Ishikawa (cell line): ENCODE results near the gene DCLK1.

Experiments
- CEBPB ChIP-seq: IDR thresholded peaks from 2 replicates; pipeline ENCODE4 v1.6.1; 2012
- CREB1 ChIP-seq: IDR thresholded peaks from 2 replicates; pipeline ENCODE4 v1.6.1; 2012; ENCODE audit warnings: low read depth
- EGR1 ChIP-seq: IDR thresholded peaks from 2 replicates; pipeline ENCODE4 v1.6.1; 2012
- EP300 ChIP-seq: IDR thresholded peaks from 2 replicates; pipeline ENCODE4 v1.6.1; 2012; ENCODE audit warnings: borderline replicate concordance
- FOXM1 ChIP-seq: IDR thresholded peaks from 2 replicates; pipeline ENCODE4 v1.6.1; 2012; ENCODE audit warnings: low read depth, borderline replicate concordance
- MAX ChIP-seq: IDR thresholded peaks from 2 replicates; pipeline ENCODE4 v1.6.1; 2012
- NFIC ChIP-seq: IDR thresholded peaks from 2 replicates; pipeline ENCODE4 v1.6.1; 2012
- RAD21 ChIP-seq: IDR thresholded peaks from 2 replicates; pipeline ENCODE4 v1.6.1; 2012; ENCODE audit warnings: low read depth
- REST ChIP-seq: IDR thresholded peaks from 2 replicates; pipeline ENCODE4 v1.6.1; 2012; ENCODE audit warnings: low read depth, mild to moderate bottlenecking
- TAF1 ChIP-seq: IDR thresholded peaks from 2 replicates; pipeline ENCODE4 v1.6.1; 2012; ENCODE audit warnings: low read depth, mild to moderate bottlenecking
- TCF12 ChIP-seq: IDR thresholded peaks from 2 replicates; pipeline ENCODE4 v1.6.1; 2012; ENCODE audit warnings: low read depth
- TEAD4 ChIP-seq: IDR thresholded peaks from 2 replicates; pipeline ENCODE4 v1.6.1; 2012
- USF1 ChIP-seq: IDR thresholded peaks from 2 replicates; pipeline ENCODE4 v1.6.1; 2012
- YY1 ChIP-seq: IDR thresholded peaks from 2 replicates; pipeline ENCODE4 v1.6.1; 2012; ENCODE audit warnings: low read depth
- ZBTB7A ChIP-seq: IDR thresholded peaks from 2 replicates; pipeline ENCODE4 v1.6.1; 2012; ENCODE audit warnings: low read depth

The DCLK1 gene

GRCh38 chr13:35724446-35724845, 406.7 kb downstream of the DCLK1 start:
- TF ChIP-seq ZBTB7A (no peak), USF1 (no peak), TAF1 (no peak), CEBPB (no peak), EP300 (no peak), NFIC (no peak), REST (no peak), MAX (no peak), EGR1 (no peak), TEAD4 (no peak), CREB1 (no peak), YY1 (no peak), RAD21 (no peak), FOXM1 (no peak), TCF12 (no peak)

GRCh38 chr13:35723821-35724220, 407.4 kb downstream of the DCLK1 start:
- TF ChIP-seq TAF1 (no peak), REST (no peak), TCF12 (no peak), YY1 (no peak), NFIC (no peak), CREB1 (no peak), EGR1 (no peak), USF1 (no peak), RAD21 (no peak), FOXM1 (no peak)

- TF ChIP-seq TAF1 (no peak), CEBPB (0 out of 2 replicates have a peak, but pooled peaks have one; percentile 18)
Measured at GRCh38 chr13:35723053-35723461, 408.1 kb downstream of the DCLK1 start.

GRCh38 chr13:35722458-35723052, 408.6 kb downstream of the DCLK1 start:
- TF ChIP-seq CEBPB = no peak
- TF ChIP-seq TCF12 = no peak
- no peak for TF ChIP-seq EP300
- TF ChIP-seq TAF1 = no peak
- no peak for TF ChIP-seq TEAD4
- TF ChIP-seq NFIC = no peak
- no peak for TF ChIP-seq REST
- no peak for TF ChIP-seq USF1
- TF ChIP-seq ZBTB7A = no peak
- no peak for TF ChIP-seq FOXM1
- TF ChIP-seq MAX = no peak
